SW480 (cell line): Measurements from ENCODE around the gene KRTAP10-2.
"Not testable (repeated sequence)": the region's sequence is repeated elsewhere in the genome, so short reads cannot be mapped to it uniquely, and the experiment has no call there.

Experiments
- DNase-seq: peaks from one replicate; pipeline ENCODE4 v3.0.0-alpha.2; 2016; ENCODE audit warnings: low spot score

KRTAP10-2 gene

DNA sequence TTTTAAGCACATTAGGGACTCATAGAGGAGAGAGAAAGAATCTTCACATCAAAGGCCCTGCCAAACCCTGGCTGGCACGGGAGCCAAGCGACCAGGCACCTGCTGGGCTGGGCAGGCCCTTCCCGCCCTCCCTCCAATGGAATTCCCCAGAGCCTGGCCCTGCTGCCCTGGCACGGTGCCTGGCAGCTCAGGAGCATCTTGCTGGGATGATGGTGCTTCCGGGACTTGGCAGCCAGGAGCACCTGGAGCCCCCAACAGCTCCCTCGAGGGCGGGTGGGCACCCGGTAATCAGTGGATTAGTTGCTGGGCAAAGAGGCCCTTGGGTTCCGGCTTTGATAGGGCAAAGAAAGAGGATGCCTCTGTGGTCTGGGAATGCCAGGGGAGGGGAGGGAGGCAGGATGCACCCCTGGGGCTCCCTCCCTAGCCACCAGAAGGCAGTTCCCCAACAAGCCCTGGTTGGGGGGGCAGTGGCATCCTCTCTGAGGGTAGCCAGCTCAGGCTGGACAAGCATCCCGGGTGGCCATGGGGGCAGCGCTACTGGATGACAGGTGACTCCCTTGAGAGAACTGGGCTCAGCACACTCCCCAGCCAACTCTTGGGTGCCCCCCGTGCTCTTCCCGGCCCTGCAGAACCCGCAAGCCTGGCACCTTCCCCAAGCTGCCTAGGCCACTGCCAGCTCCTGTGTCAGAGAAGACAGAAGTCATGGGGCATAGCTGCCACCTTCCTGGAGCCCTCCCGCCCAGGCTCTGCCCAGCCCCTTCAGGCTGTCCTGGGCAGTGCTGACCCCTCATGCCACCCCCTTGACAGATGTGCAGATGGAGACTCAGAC is 37.7 kb downstream of the KRTAP10-2 start:
- peak; percentile 71 for DNase-seq

GRCh38 chr21:44512496-44513388 is 38.6 kb downstream of the KRTAP10-2 start:
- no peak for DNase-seq

- DNase-seq, result no peak
Observed at GRCh38 chr21:44511938-44512275, 39.4 kb downstream of the KRTAP10-2 start.

GRCh38 chr21:44511219-44511937 is 39.9 kb downstream of the KRTAP10-2 start:
- DNase-seq, result no peak

DNA sequence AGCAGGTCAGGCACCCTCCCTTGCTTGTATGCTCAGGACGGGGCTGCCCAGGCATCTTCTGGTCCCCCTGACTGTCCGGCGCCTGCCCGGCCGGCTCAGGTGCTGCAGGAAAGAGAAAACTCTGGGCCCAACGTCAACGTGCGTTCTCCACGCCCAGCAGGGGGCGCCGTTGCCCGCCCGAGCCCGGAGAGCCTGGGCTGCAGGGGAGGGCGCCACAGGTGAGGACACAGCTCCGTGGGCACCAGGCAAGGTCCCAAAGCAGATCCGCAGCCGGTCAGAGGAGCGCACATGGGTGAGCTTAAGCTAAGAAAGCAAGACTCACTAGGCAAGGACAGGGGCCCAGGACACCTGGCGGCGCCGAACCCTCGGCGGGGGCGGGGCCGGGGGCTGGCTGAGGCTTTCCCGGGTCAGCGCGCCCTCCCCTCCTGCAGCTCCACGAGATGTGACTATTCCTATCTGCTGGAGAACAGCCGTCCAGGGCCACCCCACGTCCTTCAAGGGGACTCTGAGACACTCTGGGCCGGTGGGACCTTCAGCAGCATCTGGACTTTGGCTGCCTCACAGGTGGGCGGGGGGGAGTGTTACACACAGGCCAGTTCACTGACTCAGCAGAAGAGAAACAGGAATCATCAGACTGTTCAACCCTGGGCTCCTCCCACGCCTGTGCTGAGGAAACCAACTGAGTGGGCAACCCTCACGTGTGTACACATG is 40.6 kb downstream of the KRTAP10-2 start:
- DNase-seq, result peak; percentile 79

DNA sequence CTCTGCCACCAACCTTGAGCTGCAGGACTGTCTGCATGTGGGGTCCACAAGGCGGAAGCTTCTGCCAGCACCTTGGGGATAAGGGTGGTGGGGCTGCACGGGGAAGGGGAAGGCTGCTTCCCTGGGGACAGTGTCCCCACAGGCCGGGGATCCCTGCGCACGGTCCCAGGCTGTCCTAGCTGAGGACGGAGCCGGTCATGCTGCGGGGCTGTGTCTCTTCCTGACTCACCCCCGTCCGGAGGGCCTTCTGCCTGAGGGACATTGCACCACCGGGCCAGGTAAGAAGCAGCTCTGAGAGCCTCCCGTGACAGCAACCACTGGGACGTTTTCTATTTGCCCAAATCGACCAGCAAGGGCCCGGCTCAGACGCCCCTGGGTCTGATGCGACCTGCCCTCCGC is 41.2 kb downstream of the KRTAP10-2 start:
- DNase-seq, result no peak

- peak; percentile 35 for DNase-seq
Observed at GRCh38 chr21:44509539-44509938, 41.8 kb downstream of the KRTAP10-2 start.

DNA sequence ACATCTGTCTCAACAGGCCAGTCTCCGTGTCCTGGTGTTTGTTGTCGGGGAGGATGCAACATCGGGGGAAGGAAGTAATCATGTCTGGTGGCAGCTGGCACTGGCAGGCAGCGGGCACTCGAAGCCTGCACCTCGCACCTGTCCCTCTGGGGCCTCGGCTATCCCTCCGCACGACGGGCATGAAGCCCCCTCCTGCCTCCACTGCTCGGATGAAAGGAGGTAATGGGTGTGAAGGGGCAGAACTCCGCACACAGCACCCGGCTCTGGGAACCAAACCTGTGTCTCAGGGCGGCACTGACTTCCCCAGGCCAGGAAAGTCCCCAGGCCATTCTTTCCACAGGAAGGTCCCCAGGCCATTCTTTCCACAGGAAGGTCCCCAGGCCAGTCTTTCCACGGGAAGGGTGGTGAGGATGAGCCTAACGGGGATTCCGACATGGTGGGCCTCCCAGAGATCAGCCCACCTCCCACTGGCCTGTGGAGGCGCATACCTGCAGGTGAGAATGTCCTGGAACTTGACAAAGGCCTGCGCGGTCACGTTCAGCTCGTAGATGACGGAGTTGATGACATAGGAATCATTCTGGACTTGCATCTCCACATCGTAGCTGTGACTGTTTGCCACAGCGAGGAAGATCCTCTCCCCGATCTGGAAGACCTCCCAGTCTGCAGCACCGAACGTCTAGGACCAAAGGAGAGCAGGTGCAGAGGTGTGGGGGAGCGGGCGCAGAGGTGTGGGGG is 42.4 kb downstream of the KRTAP10-2 start:
- DNase-seq, result no peak

- DNase-seq, result no peak
Observed at GRCh38 chr21:44508426-44508710, 42.9 kb downstream of the KRTAP10-2 start.

DNA sequence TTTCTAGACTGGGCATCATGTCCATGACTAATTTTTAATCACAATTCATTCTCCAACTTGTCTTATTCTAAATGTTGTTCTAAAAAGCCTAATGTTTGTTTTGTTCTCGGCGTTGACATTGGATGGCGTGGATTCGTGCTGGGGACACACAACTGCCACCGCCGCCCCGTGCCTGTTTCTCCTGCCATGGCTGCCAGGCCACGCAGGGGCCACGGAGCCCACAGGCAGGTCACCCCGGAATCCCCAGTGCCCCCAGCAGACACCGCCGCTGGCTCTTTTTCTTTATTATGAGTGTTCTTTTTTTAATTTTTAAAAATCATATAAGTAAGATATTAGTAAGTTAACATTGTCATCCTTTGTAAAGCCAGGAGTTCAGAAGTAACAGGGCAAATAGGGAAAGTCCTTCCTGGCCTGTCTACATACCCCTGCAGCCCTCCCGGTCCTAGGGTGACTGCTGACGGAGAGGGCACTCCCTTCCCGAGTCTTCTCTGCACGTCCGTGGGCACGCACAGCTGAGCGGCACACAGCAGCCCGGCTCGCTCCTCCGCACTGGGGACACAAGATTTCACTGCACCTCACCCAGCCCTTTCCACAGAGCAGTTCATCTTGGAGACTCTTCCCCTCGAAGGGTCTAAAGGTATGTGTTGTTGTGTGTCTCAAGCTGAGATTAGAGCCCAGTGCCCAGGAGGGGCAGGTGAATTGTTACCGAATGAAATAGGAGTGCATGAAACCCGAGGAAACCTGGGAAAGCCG is 43.5 kb downstream of the KRTAP10-2 start:
- DNase-seq, result no peak

GRCh38 chr21:44506279-44507255 is 44.7 kb downstream of the KRTAP10-2 start:
- no peak for DNase-seq

DNA sequence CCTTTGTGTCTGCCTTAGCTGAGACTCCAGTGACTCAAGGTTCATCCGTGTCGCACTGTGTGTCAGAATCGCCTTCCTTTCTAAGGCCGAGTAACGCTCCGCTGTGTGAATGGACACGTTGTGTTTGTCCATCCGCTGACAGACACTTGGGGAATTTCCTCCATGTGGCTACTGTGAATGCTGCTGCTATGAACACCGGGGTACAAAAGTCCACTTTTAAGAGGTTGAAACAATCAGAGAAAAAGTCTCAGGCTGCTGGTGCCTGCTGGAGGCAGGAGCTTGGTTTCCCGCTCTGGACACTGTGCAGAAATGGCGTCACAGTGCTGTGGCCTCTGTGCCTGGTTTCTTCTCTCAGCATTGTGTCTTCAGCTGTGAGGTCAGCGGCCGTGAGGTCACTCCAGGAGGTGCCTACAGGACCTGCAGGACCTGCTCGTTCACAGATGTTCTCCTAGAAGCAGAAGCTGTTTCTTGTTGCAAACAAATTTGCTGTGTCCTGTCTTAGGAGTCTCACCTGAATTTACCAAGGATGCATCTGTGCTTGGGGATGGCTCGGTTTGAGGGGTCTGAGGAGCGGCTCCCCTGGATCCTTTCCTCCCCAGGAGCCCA is 45.5 kb downstream of the KRTAP10-2 start:
- no peak for DNase-seq

DNA sequence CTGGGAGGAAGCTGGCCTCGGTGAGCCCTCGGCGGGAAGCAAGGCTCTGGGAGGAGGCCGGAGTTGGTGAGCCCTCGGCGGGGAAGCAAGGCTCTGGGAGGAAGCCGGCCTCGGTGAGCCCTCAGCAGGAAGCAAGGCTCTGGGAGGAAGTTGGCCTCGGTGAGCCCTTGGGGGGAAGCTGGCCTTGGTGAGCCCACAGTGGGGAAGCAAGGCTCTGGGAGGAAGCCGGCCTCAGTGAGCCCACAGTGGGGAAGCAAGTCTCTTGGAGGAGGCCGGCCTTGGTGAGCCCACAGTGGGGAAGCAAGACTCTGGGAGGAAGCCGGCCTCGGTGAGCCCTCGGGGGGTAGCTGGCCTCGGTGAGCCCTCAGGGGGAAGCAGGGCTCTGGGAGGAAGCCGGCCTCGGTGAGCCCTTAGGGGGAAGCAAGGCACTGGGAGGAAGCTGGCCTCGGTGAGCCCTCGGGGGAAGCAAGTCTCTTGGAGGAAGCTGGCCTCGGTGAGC is 47.4 kb downstream of the KRTAP10-2 start:
- no peak for DNase-seq

DNA sequence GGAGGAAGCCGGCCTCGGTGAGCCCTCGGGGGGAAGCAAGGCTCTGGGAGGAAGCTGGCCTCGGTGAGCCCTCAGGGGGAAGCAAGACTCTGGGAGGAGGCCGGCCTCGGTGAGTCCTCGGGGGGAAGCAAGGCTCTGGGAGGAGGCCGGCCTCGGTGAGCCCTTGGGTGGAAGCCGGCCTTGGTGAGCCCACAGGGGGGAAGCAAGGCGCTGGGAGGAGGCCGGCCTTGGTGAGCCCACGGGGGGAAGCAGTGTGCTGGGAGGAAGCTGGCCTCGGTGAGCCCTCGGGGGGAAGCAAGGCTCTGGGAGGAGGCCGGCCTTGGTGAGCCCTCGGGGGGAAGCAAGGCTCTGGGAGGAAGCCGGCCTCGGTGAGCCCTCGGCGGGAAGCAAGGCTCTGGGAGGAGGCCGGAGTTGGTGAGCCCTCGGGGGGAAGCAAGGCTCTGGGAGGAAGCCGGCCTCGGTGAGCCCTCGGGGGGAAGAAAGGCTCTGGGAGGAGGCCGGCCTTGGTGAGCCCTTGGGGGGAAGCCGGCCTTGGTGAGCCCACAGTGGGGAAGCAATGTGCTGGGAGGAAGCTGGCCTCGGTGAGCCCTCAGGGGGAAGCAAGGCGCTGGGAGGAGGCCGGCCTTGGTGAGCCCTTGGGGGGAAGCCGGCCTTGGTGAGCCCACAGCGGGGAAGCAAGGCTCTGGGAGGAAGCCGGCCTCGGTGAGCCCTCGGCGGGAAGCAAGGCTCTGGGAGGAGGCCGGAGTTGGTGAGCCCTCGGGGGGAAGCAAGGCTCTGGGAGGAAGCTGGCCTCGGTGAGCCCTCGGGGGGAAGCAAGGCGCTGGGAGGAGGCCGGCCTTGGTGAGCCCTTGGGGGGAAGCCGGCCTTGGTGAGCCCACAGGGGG is 48.1 kb downstream of the KRTAP10-2 start:
- DNase-seq, result not testable (repeated sequence)

GRCh38 chr21:44502171-44502958 is 48.9 kb downstream of the KRTAP10-2 start:
- no peak for DNase-seq
